ENCODE measurements around the gene SFXN3. TPM values are rescaled to one million over a fixed set of nuclear protein-coding genes. Genes with fewer than 3 reads are reported as not detected.
A peak's percentile ranks its signal among the peaks of the same experiment; 100 is the strongest.

SFXN3 gene
- total RNA-seq, 1 donor from 2014 or later, result 101 TPM

- DNase-seq (ENCODE audit: low spot score), result no peak
- Mint-ChIP-seq H3K27ac (ENCODE audit: unreplicated experiment) (no peak overlapping the region), H3K27me3 (ENCODE audit: low read depth) (no peaks in the 10 kb centered on the region), H3K36me3 (ENCODE audit: low read depth) (peaks cover 22% of the 10 kb centered on the region), H3K9me3 (ENCODE audit: low read depth) (no peaks in the 10 kb centered on the region), H3K4me1 (ENCODE audit: low read depth) (peaks cover 32% of the 10 kb centered on the region), H3K4me3 (ENCODE audit: unreplicated experiment) (no peak overlapping the region)
- no peak for TF ChIP-seq CTCF (IDR thresholded peaks at IDR 0.05)
Measured at GRCh38 chr10:101035314-101035713, 4.3 kb downstream of the SFXN3 start.

- no peak for DNase-seq (ENCODE audit: low spot score)
- Mint-ChIP-seq H3K36me3 (ENCODE audit: low read depth) (peaks cover 22% of the 10 kb centered on the region), H3K27ac (ENCODE audit: unreplicated experiment) (no peak overlapping the region), H3K4me3 (ENCODE audit: unreplicated experiment) (no peak overlapping the region), H3K27me3 (ENCODE audit: low read depth) (no peaks in the 10 kb centered on the region), H3K9me3 (ENCODE audit: low read depth) (no peaks in the 10 kb centered on the region), H3K4me1 (ENCODE audit: low read depth) (peaks cover 32% of the 10 kb centered on the region)
- no peak for TF ChIP-seq CTCF (IDR thresholded peaks at IDR 0.05)
Measured at GRCh38 chr10:101035916-101036702, 5.1 kb downstream of the SFXN3 start.

GRCh38 chr10:101036726-101037125, 5.7 kb downstream of the SFXN3 start:
- Mint-ChIP-seq H3K4me3 (ENCODE audit: unreplicated experiment) (no peak overlapping the region), H3K27me3 (ENCODE audit: low read depth) (no peaks in the 10 kb centered on the region), H3K27ac (ENCODE audit: unreplicated experiment) (no peak overlapping the region), H3K36me3 (ENCODE audit: low read depth) (peaks cover 22% of the 10 kb centered on the region), H3K4me1 (ENCODE audit: low read depth) (peaks cover 33% of the 10 kb centered on the region), H3K9me3 (ENCODE audit: low read depth) (no peaks in the 10 kb centered on the region)
- no peak for DNase-seq (ENCODE audit: low spot score)
- no peak for TF ChIP-seq CTCF (IDR thresholded peaks at IDR 0.05)

GRCh38 chr10:101038484-101038883, 7.5 kb downstream of the SFXN3 start:
- peak overlapping the region; percentile 4 for H3K27ac Mint-ChIP-seq (ENCODE audit: unreplicated experiment)
- no peaks in the 10 kb centered on the region for H3K9me3 Mint-ChIP-seq (ENCODE audit: low read depth)
- peaks cover 36% of the 10 kb centered on the region for H3K4me1 Mint-ChIP-seq (ENCODE audit: low read depth)
- H3K4me3 Mint-ChIP-seq (ENCODE audit: unreplicated experiment), result no peak overlapping the region
- TF ChIP-seq CTCF (IDR thresholded peaks at IDR 0.05), result no peak
- H3K36me3 Mint-ChIP-seq (ENCODE audit: low read depth), result peaks cover 22% of the 10 kb centered on the region
- no peak for DNase-seq (ENCODE audit: low spot score)
- no peaks in the 10 kb centered on the region for H3K27me3 Mint-ChIP-seq (ENCODE audit: low read depth)

- no peaks in the 10 kb centered on the region for H3K27me3 Mint-ChIP-seq (ENCODE audit: low read depth)
- no peak for DNase-seq (ENCODE audit: low spot score)
- peaks cover 22% of the 10 kb centered on the region for H3K36me3 Mint-ChIP-seq (ENCODE audit: low read depth)
- H3K9me3 Mint-ChIP-seq (ENCODE audit: low read depth), result no peaks in the 10 kb centered on the region
- H3K4me3 Mint-ChIP-seq (ENCODE audit: unreplicated experiment), result no peak overlapping the region
- peaks cover 26% of the 10 kb centered on the region for H3K4me1 Mint-ChIP-seq (ENCODE audit: low read depth)
- no peak for TF ChIP-seq CTCF (IDR thresholded peaks at IDR 0.05)
- peak overlapping the region; percentile 83 for H3K27ac Mint-ChIP-seq (ENCODE audit: unreplicated experiment)
Measured at GRCh38 chr10:101040061-101040460, 9.0 kb downstream of the SFXN3 start.
